GM18526 (cell line): ENCODE data around the gene NEGR1.

Experiments
- POLR2A ChIP-seq: IDR thresholded peaks from 3 replicates; pipeline ENCODE4 v1.6.1; 2011; ENCODE audit not compliant: insufficient read length; ENCODE audit errors: extremely low read depth

NEGR1 gene

DNA sequence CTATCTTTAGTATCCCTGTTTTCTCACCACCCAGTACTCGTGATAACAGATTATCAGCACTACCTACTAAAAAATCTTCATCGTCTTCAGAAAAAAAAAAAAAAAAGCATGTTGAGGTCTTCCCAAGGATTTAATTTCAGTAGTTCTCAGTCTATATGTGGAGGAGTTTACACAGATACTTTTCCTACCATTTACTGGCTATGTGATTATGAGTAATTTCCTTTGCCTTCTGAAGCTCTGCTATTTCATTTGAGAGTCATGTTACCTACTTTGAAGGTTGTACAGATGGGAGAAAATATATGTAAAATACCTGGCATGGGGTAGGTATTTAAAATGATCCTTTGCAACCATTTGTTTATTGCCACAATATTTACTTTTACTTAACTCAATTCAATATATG is 399.7 kb downstream of the NEGR1 start:
- no peak for TF ChIP-seq POLR2A

DNA sequence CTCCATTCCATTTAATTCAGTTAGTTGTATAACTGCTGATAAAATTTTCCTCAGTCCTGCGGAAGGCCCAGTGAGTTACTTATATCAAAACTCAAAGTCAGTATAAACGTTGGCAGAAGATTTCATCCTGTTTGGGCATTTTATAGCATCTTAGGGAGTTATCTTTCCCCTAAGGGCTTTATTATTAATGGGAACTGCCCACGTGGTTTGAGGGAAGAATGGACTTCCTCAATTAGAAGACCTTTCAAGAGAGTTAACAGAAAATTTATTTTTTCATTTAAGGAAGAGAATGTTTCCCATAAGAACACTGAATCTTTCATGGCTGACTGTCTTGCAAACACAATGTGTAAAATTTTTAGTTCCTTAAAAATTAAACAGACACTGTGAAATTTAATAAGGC is 400.1 kb downstream of the NEGR1 start:
- no peak for TF ChIP-seq POLR2A

DNA sequence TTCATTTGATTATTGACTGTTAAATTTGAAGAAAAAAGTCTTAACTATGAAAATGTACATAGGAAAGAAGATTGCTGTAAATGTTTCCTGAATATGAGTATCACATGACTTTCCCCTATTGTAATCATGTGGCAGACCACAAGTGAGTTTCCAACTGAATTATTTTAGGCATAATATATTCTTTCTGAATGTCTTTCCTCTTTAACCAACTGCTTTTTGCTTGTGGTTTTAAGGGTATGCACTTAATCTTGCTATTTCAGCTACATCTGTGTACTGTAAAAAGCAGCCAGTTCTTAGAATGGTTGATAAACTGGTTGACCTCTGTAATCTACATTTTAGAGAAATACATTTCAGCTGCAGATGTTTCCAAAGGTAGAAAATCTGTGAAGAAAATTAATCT is 400.7 kb downstream of the NEGR1 start:
- no peak for TF ChIP-seq POLR2A

DNA sequence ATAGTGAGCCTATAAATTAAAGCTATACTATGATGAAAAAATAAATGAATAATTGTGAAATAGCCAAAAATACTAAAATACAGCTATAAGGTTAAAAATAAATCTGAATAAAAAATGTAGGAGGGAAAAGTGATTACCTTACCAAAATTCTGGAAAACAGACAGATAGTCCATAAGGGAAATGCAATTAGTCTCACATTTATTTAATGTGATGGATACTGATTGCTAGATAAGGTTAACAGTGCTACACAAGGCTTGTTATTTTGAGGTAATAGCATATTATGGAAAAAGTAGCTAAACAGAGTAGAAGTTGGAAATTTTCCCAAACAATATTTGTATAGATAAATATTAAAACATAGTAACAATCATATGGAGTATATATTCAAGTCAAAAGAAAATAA is 413.0 kb downstream of the NEGR1 start:
- no peak for TF ChIP-seq POLR2A

DNA sequence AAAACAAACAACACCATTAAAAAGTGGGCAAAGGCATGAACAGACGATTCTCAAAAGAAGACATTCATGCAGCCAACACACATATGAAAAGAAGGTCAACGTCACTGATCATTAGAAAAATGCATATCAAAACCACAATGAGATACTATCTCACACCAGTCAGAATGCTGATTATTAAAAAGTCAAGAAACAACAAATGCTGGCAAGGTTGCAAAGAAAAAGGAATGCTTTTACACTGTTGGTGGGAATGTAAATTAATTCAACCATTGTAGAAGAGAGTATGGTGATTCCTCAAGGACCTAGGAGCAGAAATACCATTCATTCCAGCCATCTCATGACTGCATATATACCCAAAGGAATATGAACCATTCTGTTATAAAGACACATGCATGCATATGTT is 419.6 kb downstream of the NEGR1 start:
- no peak for TF ChIP-seq POLR2A

DNA sequence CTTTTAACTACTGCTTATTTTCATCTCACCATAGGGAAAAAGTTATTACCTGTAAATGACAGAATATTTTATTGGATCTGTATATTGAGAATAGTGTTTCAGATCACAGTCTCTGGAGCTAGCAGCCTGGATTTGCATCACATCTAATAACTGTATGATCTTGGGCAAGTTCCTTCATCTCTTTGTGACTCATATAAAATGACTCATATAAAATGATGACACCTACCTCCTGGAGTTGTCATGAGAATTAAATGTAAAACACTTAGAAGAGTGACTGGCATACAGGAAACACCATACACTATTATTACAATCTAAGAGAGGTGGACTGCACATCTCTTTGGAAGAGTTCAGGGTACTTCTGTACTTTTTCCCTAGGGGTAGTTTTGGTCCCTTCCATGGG is 421.3 kb downstream of the NEGR1 start:
- TF ChIP-seq POLR2A: no peak

DNA sequence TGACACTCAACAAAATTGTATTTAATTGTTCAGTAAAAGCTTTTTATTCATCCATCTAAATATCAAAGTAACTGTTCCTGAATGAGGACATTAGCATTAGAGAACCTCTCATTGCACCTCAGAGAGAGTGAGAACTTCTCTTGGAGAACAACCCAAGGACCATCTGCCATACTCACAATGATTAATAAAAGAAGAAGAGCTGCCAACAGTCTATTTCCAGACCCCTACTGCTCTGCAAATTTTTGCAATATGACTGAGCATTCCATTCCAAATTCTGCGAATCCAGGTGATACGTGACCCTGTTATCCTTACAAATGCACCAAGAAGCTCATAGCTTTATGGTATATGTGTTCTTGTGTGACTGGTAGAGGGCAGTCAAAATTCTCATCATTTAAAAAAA is 422.5 kb downstream of the NEGR1 start:
- TF ChIP-seq POLR2A: no peak

DNA sequence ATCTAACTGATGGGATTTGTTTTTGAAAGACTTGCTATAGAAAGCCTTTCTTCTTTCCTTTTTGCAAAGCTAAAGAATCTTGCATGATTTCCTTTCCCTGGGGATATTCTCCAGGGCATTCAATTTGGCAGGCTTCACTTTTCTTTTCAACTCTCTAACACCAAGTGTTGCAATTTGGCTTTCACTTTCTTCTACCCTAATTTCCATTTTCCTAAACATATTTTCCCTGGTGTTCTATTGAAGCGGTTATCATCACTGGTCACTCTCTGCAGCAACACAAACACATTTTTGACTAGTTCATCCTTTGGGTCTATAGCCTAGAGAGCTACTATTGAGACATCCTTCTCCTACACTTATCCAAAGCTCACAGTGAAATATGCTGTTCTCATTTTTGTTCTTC is 424.5 kb downstream of the NEGR1 start:
- no peak for TF ChIP-seq POLR2A

DNA sequence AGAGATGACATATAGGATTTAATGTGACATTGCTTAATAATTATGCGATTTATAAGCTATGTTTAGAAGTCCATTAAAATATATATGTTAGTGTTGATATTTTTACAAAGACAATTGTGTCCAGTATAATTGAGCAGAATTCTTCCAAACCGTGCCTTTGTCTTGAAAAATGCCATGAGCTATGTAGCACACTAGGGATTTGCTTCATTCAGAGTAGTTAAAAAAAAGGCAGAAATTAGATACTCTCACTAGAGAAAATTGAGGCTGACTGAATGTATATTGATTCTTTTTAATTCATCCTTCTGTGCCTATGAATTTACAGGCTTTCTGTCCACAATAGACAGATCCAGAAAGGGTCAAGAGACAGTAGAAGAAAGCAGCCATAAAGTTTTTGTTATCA is 429.0 kb downstream of the NEGR1 start:
- no peak for TF ChIP-seq POLR2A

DNA sequence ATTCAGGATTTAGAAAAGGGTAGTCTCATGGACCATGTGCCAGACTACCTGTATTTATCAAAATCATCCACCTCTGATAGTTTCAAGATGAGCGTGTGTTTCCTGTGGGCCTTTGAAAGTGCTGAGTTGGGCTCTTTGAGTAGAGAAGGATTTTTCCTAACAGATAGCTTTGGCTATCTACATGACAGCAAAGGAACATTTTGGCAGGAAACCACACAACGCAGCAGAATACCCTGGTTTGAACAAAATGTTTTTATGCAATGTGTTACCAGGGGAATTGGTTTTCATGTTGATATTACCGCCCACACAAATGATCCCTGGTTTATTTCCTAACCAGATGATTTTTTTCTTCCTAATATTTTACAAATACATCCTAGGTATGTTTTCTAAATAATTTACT is 431.4 kb downstream of the NEGR1 start:
- no peak for TF ChIP-seq POLR2A

DNA sequence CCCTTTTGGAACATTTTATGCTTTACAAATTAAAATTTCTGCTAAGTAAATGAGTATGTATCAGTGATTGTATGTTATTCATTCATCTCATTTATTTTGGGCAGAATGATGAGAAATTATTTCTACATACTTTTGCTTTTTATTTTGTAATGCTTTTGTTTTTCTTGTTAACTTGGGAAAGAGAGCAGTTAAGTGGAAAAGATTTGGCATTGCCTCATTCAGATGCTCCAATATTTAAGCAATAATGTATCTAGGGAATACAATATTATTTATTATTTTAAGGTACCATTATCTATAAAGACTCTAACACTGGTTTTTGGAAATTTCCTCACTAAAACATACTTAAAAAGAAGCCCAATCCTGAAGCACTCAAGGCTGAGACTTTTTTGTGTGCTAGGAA is 431.8 kb downstream of the NEGR1 start:
- TF ChIP-seq POLR2A: no peak

DNA sequence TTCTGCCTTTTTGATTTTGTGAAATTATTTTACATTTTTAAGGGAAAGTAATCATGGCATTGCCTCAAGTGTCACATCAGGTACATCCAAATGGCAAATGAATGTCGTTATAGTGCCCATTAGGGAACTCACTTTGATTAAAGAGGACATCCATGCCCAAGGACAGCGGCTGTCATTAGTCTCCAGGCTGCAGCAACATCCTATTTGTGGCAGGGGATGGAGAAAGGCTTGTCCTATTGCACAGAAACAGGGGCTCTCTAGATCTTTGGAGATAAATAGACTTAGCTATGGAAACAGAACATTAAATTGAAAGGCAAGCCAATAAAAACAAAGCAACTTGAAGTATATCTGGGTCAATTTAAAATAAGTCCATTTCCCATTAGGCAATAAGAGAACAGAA is 439.3 kb downstream of the NEGR1 start:
- TF ChIP-seq POLR2A: no peak

DNA sequence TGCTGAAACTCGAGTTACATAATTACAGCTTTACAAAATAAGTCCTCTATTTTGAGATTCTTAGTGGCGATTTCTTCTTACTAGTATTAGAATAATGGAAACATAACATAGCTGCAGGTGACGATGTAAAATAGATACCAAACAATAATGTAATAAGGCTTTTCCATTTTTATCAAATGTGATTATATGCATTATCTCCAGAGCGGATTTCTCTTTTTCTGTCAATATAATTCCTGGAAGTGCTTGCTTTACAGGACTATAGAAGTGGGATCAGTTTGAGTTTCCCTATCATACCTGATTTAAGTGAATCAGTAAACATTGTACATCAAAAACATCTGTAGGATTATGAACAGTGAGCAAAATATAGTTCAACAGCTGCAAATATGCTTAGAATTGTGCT is 442.5 kb downstream of the NEGR1 start:
- no peak for TF ChIP-seq POLR2A

DNA sequence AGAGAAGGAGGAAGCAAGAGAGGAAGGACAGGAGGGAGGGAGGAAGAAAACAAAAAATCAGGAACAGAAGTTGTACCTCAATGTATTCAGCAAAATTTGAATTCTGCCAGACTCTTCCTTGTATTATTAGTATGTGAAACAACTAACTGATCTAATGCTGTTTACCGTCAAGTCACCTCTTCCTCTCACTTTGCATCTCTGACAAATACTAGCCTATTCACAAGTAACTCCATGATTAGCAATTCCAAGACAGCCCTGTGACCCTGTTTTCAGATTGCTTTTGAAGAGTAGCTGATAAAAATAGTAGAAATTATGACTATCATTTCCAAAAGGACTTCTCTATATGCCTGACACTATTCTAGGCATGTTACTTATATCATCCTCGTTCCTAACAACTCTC is 445.4 kb downstream of the NEGR1 start:
- no peak for TF ChIP-seq POLR2A

DNA sequence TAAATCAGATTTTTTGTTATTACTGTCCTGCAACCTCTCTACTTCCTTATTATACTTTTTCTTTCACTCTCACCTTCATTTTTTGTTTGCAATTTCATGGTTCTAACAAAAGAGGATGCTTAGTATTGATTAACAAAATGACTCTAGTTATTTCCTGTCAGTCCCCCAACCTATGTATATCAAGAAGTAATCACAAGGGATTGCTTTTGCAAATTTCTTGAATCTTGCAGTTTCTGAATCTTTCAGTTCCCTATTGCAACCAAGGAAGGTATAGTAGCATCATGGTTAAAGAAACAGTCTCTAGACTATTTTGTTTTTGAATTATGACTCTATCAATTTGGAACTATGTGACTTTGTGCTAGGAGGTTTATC is 446.9 kb downstream of the NEGR1 start:
- no peak for TF ChIP-seq POLR2A

DNA sequence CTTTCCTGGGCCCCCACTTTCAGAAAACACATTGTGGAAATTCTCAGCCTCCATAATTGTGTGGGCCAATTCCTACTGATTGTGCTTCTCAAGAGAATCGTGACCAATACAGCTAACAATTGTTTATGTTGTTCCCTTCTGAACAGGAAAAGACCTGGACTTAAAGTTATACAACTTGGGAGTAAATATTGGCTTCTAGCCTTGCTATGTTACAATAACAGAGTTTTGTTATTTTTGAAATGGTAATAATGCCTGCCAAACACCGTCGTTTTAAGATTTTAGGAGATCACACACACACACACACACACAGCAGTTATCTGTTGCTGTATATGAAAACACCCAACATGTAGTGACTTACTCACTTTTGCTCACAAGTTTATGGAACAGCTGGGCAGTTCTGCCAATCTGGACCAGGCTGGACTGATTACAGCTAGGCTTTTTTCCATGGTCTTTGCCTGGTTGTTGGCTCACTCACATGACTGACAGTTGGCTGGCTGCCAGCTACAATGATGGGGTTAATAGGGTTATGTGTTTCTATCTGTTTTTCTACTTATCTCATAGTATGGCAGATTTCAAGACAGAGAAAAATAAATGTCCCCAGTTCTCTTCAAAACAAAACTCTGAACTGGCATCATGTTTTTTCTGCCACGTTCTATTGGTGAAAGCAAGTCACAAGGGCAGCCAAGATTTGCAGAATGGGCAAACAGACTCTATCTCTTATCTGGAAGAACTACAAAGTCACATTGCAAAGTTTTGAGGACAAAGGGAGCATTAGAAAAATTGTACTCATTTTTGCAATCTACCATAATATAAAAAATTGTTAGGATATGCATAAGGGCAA is 447.5 kb downstream of the NEGR1 start:
- TF ChIP-seq POLR2A: no peak

DNA sequence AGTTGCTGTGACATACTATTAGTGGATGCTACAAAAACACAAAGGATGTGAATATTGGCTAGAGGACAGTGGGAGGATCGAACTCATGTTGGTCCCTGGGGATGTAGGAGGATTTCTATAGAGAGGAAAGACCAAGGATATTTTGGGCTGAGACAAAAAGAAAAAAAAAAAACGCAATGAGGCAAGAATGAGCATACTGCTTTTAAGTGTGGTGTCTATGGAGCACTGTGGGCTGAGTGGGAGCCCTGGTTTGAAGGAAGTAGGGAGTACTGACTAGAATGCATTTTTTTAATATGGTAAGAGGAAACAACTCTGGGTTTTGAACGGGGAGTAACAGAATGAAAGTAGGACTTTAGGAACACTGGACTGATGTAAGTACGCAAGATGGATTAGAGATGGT is 450.7 kb downstream of the NEGR1 start:
- TF ChIP-seq POLR2A: no peak
